Gastroesophageal sphincter (tissue), 3 donors: Measurements from ENCODE around the gene ATXN2.

Experiments
- POLR2A ChIP-seq, 2 donors: fragments of 450-650 bp; IDR thresholded peaks; one replicate each; pipeline ENCODE4 v1.6.1; 2017; ENCODE audit warnings: antibody characterized with exemption in 2 of 2, mild to moderate bottlenecking in 2 of 2, moderate library complexity in 1 of 2
- TF ChIP-seq, protein P1 (sequence below), 4 experiments: fragments of 200-600 bp in 2 of 4; fragments of 450-650 bp in 2 of 4; sonication (generic) in 1 of 4; IDR thresholded peaks; one replicate each; pipeline ENCODE4 v1.5.1; 2017 to 2019; ENCODE audit warnings: antibody characterized with exemption in 4 of 4, mild to moderate bottlenecking in 2 of 4, moderate library complexity in 2 of 4

DNA sequence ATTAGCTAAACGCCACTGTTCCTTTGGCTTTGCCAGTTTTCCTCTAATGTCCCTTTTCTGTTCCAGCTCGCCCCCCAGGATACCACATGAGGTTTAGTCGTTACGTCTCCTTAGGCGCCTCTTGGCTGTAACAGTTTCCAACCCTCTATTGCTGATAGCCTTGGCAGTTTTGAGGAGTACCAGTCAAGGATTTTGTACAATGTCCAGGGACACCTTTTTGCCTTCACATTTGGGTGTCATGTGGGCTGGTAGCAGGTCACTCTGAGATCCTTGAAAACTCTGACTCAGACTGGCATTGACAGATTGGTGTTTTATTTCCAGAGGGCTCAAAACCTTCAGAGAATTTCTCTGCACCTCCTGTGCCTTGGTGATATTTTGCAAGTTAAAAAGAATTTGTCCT is 179.3 kb downstream of the ATXN2 start:
- TF ChIP-seq, protein P1, sequence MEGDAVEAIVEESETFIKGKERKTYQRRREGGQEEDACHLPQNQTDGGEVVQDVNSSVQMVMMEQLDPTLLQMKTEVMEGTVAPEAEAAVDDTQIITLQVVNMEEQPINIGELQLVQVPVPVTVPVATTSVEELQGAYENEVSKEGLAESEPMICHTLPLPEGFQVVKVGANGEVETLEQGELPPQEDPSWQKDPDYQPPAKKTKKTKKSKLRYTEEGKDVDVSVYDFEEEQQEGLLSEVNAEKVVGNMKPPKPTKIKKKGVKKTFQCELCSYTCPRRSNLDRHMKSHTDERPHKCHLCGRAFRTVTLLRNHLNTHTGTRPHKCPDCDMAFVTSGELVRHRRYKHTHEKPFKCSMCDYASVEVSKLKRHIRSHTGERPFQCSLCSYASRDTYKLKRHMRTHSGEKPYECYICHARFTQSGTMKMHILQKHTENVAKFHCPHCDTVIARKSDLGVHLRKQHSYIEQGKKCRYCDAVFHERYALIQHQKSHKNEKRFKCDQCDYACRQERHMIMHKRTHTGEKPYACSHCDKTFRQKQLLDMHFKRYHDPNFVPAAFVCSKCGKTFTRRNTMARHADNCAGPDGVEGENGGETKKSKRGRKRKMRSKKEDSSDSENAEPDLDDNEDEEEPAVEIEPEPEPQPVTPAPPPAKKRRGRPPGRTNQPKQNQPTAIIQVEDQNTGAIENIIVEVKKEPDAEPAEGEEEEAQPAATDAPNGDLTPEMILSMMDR (IDR thresholded peaks at IDR 0.05) = no peak
- no peak for TF ChIP-seq POLR2A (IDR thresholded peaks at IDR 0.05)
